Stimulated activated CD8-positive, alpha-beta memory T cell treated with anti-CD3 and anti-CD28 coated beads, Interleukin-7, amount 100 ng/mL, for 4 hours (primary cell): ENCODE results near the gene MRPL21.
"Not testable (repeated sequence)": the region's sequence is repeated elsewhere in the genome, so short reads cannot be mapped to it uniquely, and the experiment has no call there.

Source experiments
- DNase-seq, 2 donors: peaks; one replicate each; pipeline ENCODE4 v3.0.0-alpha.2; 2020; ENCODE audit warnings: low read depth in 2 of 2

MRPL21 gene

DNA sequence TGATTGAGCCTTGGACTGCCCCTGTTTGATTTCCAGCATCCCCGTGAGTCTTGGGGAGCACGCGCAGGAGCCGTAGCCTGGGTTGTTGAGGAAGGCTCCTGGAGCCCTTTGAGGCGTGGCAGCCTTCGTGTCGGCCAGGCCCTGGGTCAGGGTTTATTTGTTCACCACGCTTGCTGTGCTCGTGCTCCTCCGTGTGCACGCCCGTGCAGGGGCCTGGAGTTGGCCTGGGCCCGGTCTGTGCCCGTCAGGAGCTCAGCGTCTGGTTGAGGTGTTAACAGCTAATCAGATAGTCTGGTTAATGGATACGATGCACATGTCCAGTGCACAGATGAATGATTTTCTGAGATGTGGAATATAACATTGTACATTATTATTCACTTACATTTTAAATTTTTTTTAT lies 8.1 kb upstream of the MRPL21 start:
- DNase-seq = no peak

GRCh38 chr11:68910965-68911364 lies 7.3 kb upstream of the MRPL21 start:
- DNase-seq = no peak

GRCh38 chr11:68908273-68908672 lies 4.6 kb upstream of the MRPL21 start:
- DNase-seq = no peak

DNA sequence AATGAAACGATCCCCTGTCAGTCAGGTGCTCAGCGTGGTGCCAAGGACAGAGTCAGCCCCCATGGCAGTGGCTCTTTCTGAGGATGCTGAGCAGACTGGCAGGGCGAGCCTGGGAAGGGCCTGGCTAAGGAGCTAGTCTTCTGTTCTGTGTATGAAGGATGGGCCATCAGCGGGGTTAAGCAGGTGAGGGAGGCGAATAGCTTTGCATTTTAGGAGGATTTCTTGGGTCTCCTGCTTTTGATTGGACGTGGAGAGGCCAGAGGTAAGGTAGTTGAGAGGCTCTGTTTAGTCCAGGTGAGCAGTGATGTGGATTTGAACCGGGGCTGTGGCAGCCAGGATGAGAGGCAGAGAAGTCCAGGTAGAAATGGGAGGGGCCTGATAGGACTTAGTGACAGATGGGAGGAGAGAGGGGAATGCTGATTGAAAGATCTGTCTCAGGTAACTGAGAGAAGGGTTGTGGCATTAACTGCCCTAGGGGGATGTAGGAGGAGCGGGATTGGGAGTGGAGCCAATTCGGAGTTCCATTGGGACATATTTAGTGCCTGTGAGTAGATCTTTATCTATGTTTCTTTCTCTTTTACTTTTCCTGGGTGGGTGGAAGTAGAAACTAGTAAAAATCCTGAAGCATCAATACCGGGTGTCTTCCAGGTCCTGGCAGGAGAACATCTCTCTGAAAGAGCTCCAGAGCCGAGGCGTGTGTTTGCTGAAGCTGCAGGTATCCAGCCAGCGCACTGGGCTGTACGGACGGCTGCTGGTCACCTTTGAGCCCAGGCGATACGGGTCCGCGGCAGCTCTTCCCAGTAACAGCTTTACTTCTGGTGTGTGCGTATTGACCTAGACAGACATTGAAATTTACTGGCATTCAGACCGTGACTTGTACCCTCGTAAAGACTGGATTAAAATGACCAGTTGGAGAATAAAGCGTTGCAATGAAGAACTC lies 2.1 kb upstream of the MRPL21 start:
- DNase-seq = no peak

GRCh38 chr11:68904248-68904847 lies 716 bp upstream of the MRPL21 start:
- peak in 1 of 2 donors; percentile 13 for DNase-seq

GRCh38 chr11:68900835-68901381 lies 2.7 kb downstream of the MRPL21 start:
- DNase-seq = no peak

- DNase-seq = no peak
Measured at GRCh38 chr11:68897441-68897840, 6.2 kb downstream of the MRPL21 start.

- DNase-seq = no peak
Measured at GRCh38 chr11:68896171-68896959, 7.3 kb downstream of the MRPL21 start.

DNA sequence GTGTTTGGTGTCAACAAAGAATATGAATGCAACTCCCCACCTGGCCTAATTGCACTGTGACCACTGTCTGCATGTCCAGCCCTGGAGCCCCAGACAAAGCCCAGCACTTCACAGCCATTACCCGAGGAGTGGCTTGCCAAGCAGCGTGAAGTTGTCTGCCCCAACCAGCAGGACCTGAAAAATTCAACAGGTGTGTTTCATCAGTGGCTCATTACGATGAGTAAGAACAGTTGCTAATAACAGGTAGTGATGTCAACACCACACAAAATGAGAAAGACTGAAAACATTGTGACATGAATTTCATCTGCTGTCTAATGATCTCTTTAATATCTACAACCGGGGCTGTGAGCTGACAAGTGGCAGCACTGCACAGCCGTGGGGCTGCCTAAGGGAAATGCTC lies 10.3 kb downstream of the MRPL21 start:
- no peak for DNase-seq

- no peak for DNase-seq
Measured at GRCh38 chr11:68892576-68892975, 11.1 kb downstream of the MRPL21 start.

- no peak for DNase-seq
Measured at GRCh38 chr11:68891351-68891948, 12.2 kb downstream of the MRPL21 start.

DNA sequence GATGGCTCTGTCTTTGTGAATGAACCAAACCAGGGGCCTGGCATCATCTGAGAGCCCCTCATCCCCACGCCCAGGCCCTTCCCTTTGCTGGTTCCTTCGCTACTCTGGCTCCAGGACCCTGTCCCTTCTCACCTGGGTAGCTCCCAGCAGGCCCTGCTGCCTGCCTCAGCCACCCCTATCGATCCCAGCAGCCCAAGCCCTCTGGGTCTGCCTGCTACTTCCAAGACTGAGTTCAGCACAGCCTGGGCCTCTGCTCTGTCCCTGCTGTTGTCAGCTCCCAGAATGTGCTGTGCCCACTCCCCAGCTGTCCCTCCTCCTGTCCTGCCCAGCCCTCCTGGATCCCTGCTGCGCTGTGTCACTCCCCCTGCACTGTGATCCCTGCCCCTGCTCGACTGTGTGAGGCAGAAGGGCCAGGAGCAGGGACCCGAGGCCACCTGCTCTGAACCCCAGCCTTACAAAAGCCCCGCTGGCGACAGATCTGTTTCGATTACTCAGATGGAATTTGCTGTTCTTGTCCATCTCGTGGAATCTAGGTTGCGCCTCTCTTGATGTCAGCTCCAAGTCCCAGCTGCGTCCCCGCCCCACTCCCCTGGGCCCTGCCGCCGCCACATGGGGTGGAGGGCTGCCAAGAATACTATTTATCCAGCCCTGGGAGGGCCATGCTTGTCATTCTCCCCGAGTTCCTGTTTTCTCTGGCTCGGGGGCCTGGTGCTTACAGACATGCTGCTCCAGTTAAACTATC lies 13.0 kb downstream of the MRPL21 start:
- DNase-seq = no peak

GRCh38 chr11:68889948-68890446 lies 13.6 kb downstream of the MRPL21 start:
- DNase-seq = no peak

- not testable (repeated sequence) for DNase-seq
Measured at GRCh38 chr11:68884827-68885226, 18.8 kb downstream of the MRPL21 start.

DNA sequence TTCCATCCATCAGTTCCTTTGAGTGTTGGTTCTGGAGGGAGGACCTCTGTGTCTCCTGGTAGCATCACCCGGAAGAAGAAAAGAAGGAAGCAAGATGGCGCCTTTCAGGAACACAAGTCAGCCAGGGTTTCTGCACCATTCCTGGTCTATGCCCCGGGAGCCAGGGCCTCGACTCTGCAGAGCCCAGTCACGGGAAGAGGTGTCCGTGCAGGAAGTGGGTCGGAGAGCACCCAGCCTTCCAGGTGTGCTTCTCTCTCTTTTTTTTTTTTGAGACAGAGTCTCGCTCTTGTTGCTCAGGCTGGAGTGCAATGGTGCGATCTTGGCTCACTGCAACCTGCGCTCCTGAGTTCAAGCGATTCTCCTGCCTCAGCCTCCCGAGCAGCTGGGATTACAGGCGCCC lies 21.2 kb downstream of the MRPL21 start:
- no peak for DNase-seq

DNA sequence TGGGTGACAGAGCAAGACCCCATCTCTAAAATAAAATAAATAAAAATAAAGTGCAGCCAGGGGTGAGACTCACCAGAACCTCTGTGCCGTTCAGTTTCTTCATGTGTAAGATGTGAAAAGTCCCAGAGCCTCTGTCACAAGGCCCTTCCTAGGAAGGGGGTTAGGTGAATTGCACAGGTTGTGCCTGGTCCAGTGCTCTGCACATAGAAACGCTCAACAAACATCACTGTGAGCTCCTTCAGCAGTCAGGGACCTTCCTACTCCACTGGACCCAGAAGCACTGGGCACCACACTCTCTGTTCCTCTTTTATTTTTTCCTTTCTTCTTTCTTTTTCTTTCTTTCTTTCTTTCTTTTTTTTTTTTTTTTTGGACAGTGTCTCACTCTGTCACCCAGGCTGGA lies 22.3 kb downstream of the MRPL21 start:
- DNase-seq = no peak

- no peak for DNase-seq
Measured at GRCh38 chr11:68880851-68881250, 22.8 kb downstream of the MRPL21 start.

- no peak for DNase-seq
Measured at GRCh38 chr11:68878022-68878421, 25.6 kb downstream of the MRPL21 start.

GRCh38 chr11:68872216-68873003 lies 31.2 kb downstream of the MRPL21 start:
- no peak for DNase-seq

DNA sequence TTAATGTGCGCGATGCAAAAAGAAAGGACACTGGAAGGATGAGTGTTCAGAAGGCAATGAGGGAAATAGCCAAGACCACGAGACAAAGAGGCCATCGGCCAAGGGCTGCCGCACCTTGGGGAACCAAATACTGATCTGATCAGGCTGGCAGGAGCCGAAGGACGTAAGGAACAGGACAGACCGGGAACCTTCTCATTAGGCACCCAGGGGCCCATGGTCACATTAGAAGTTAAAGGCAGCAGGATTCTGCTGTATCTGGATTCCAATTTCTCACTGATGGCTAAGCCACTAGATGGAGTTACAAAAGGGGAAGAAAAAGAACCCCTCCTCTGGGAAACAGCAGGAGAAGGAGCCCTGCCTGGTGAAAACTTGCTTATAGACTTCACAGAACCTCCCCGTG lies 33.2 kb downstream of the MRPL21 start:
- no peak for DNase-seq
